Panc1 (cell line): ENCODE data around the gene JPH3. TPM values are rescaled to one million over a fixed set of nuclear protein-coding genes. Genes with fewer than 3 reads are reported as not detected.

Experiments
- ATAC-seq: fragments of 200-7000 bp; cut with Tn5 transposase; 2 replicates; pipeline ENCODE4 v1.9.1; 2020; ENCODE audit warnings: mild to moderate bottlenecking, moderate library complexity
- BruUV-seq: library from RNA; stranded (reverse); fragments of 400-500 nt; replicated peaks from 2 replicates; lab custom pipeline; 2021; lab: Mats Ljungman, UMichigan
- CTCF ChIA-PET: fragments of 300-600 bp; sonication (Branson Sonifier 250); formaldehyde crosslinking; loops from one replicate; lab custom pipeline; 2022; ENCODE audit warnings: antibody characterized with exemption; lab: Charles Lee
- POLR2A ChIA-PET: fragments of 300-600 bp; sonication (Branson Sonifier 250); formaldehyde crosslinking; loops from one replicate; lab custom pipeline; 2022; ENCODE audit warnings: antibody characterized with exemption; lab: Charles Lee
- DNase-seq: peaks from one replicate; pipeline ENCODE4 v3.0.0-alpha.2; 2010; ENCODE audit warnings: low read depth, low spot score
- H3K27ac ChIP-seq: 2 replicates; pipeline ENCODE4 v1.5.1; 2011; ENCODE audit warnings: mild to moderate bottlenecking, low read length, inconsistent platforms
- H3K27me3 ChIP-seq: fragments of 200-500 bp; sonication (Bioruptor generic); 2 replicates; pipeline ENCODE4 v1.6.0; 2014; ENCODE audit warnings: low read length, inconsistent platforms; ENCODE audit not compliant: control insufficient read depth, insufficient read depth
- H3K36me3 ChIP-seq: fragments of 200-500 bp; sonication (Bioruptor generic); 2 replicates; pipeline ENCODE4 v1.5.1; 2014; ENCODE audit warnings: inconsistent platforms, mild to moderate bottlenecking, low read length, moderate library complexity; ENCODE audit not compliant: control insufficient read depth, insufficient read depth
- H3K4me1 ChIP-seq: 2 replicates; pipeline ENCODE4 v1.5.1; 2011; ENCODE audit warnings: inconsistent platforms, mild to moderate bottlenecking, low read length, moderate library complexity; ENCODE audit not compliant: control insufficient read depth, insufficient read depth
- H3K4me3 ChIP-seq, 2 experiments: 2 replicates each; pipeline ENCODE4 v1.5.1; 2011 to 2012; ENCODE audit warnings: low read depth in 2 of 2, low read length in 2 of 2, mild to moderate bottlenecking in 2 of 2, inconsistent platforms in 1 of 2, moderate library complexity in 1 of 2
- H3K9me3 ChIP-seq: fragments of 200-500 bp; sonication (Bioruptor generic); 2 replicates; pipeline ENCODE4 v1.5.1; 2014; ENCODE audit warnings: low read depth, mild to moderate bottlenecking, inconsistent platforms, low read length, moderate library complexity; ENCODE audit not compliant: control insufficient read depth, insufficient read depth
- CTCF ChIP-seq: fragments of 450-650 bp; IDR thresholded peaks from 2 replicates; pipeline ENCODE4 v1.5.1; 2017; ENCODE audit warnings: mild to moderate bottlenecking
- POLR2AphosphoS5 ChIP-seq: IDR thresholded peaks from 2 replicates; pipeline ENCODE4 v1.6.1; 2012; ENCODE audit warnings: mild to moderate bottlenecking, low read depth, low read length, moderate library complexity
- REST ChIP-seq, 2 experiments: IDR thresholded peaks; 2 replicates each; pipeline ENCODE4 v1.6.1; 2011 to 2012; ENCODE audit warnings: low read depth in 2 of 2, control low read depth in 1 of 2, low read length in 1 of 2, mild to moderate bottlenecking in 1 of 2, moderate library complexity in 1 of 2; ENCODE audit not compliant: insufficient read depth in 1 of 2
- SIN3A ChIP-seq: IDR thresholded peaks from 2 replicates; pipeline ENCODE4 v1.6.1; 2012; ENCODE audit warnings: low read depth, mild to moderate bottlenecking, low read length, moderate library complexity, borderline replicate concordance; ENCODE audit not compliant: insufficient read depth
- TCF7L2 ChIP-seq: IDR thresholded peaks from 2 replicates; pipeline ENCODE4 v1.6.1; 2011; ENCODE audit warnings: mild to moderate bottlenecking, low read depth, low read length, inconsistent platforms
- in situ Hi-C: cut with HindIII; loops from 2 replicates; pipeline ENCODE4 v1.10.0; 2016; ENCODE audit warnings: low sequenced_read_pairs, low pct_unique_long_range_greater_than_20kb
- intact Hi-C: fragments of 100-400 bp; cut with micrococcal nuclease; formaldehyde crosslinking; loops from one replicate; pipeline ENCODE4 v1.10.0; 2022; ENCODE audit not compliant: unreplicated experiment
- total RNA-seq: library from RNA; stranded (reverse); gene quantifications from one replicate; pipeline ENCODE4 v1.2.1, GENCODE V29; 2021; ENCODE audit not compliant: unreplicated experiment

The JPH3 gene
- total RNA-seq, 1 experiment from 2014 or later, result 1.2 TPM

GRCh38 chr16:87586201-87586782 lies 16.0 kb upstream of the JPH3 start:
- Histone ChIP-seq H3K27me3 (no peaks in the 10 kb centered on the region), H3K27ac (no peak overlapping the region), H3K36me3 (no peaks in the 10 kb centered on the region), H3K9me3 (no peaks in the 10 kb centered on the region), H3K4me1 (peaks cover 11% of the 10 kb centered on the region), H3K4me3 (no peak overlapping the region)
- intact Hi-C loops (no loop called here), in situ Hi-C loops (no loop called here)
- ChIA-PET POLR2A (no interaction called here), CTCF (no interaction called here)
- no peak for DNase-seq
- TF ChIP-seq POLR2AphosphoS5 (no peak), CTCF (no peak), REST (IDR thresholded peaks at IDR 0.05; ENCODE audit: insufficient read depth in 1 of 2, low read depth in 2 of 2, low read length in 1 of 2) (no peak), TCF7L2 (no peak), SIN3A (no peak)
- no peak for ATAC-seq
- no TSS peak for BruUV-seq

- in situ Hi-C loops, result no loop called here
- H3K27me3 ChIP-seq, result no peaks in the 10 kb centered on the region
Measured at GRCh38 chr16:87587636-87588035, 14.7 kb upstream of the JPH3 start.

More at GRCh38 chr16:87587636-87588035, 14.7 kb upstream of the JPH3 start:
- BruUV-seq, result no TSS peak
- ATAC-seq (no peak), DNase-seq (no peak)
- no peaks in the 10 kb centered on the region for H3K36me3 ChIP-seq
- H3K4me3 ChIP-seq, result no peak overlapping the region
- no peak for TF ChIP-seq CTCF
- TF ChIP-seq REST (IDR thresholded peaks at IDR 0.05; ENCODE audit: insufficient read depth in 1 of 2, low read depth in 2 of 2, low read length in 1 of 2), result no peak
- no peak for TF ChIP-seq SIN3A
- TF ChIP-seq TCF7L2, result no peak
- no peak for TF ChIP-seq POLR2AphosphoS5
- ChIA-PET POLR2A (no interaction called here), CTCF (interaction anchor here (0.6 to 2.4 kb wide), 3 partner anchors 9 to 49 kb away, joined by 4 to 30 read pairs (median 8); no protein-coding TSS in a partner anchor)
- no peaks in the 10 kb centered on the region for H3K9me3 ChIP-seq
- no peaks in the 10 kb centered on the region; the same call in 1 of the 2 replicates for H3K4me1 ChIP-seq
- intact Hi-C loops, result loop anchor here (2.0 kb wide), 1 partner anchor 47 kb away; no protein-coding TSS in a partner anchor
- H3K27ac ChIP-seq, result no peak overlapping the region
